SK-MEL-5 (cell line): ENCODE results near the gene RPS6KB1. TPM values are rescaled to one million over a fixed set of nuclear protein-coding genes. Genes with fewer than 3 reads are reported as not detected.
"Not testable (repeated sequence)": the region's sequence is repeated elsewhere in the genome, so short reads cannot be mapped to it uniquely, and the experiment has no call there.

Source experiments
- DNase-seq: peaks from one replicate; pipeline ENCODE4 v3.0.0-alpha.2; 2016; ENCODE audit warnings: low read depth, low spot score
- in situ Hi-C: cut with HindIII; loops from 2 replicates; pipeline ENCODE4 v1.10.0; 2016; ENCODE audit warnings: low sequenced_read_pairs, high pct_unique_total_duplicates, low pct_unique_long_range_greater_than_20kb
- polyA plus RNA-seq, 2 experiments: library from polyadenylated mRNA; depleted of rRNA; stranded (reverse); fragments of >200 nt; gene quantifications; 2 replicates each; pipeline ENCODE4 v1.2.3, GENCODE V29; 2015
- total RNA-seq: library from RNA; depleted of rRNA; stranded (reverse); fragments of >200 nt; shearing (Covaris generic); gene quantifications from 2 replicates; pipeline ENCODE4 v1.2.3, GENCODE V29; 2014; rRNA removed

RPS6KB1 gene
- 29.6 TPM in 2 replicates for total RNA-seq
- 19.6 and 27.1 TPM in 2 replicates for polyA plus RNA-seq (2015; cell fraction: cytosol; rRNA removed)
- 57.3 and 95.7 TPM in 2 replicates for polyA plus RNA-seq (2015; cell fraction: nucleus; rRNA removed)

DNA sequence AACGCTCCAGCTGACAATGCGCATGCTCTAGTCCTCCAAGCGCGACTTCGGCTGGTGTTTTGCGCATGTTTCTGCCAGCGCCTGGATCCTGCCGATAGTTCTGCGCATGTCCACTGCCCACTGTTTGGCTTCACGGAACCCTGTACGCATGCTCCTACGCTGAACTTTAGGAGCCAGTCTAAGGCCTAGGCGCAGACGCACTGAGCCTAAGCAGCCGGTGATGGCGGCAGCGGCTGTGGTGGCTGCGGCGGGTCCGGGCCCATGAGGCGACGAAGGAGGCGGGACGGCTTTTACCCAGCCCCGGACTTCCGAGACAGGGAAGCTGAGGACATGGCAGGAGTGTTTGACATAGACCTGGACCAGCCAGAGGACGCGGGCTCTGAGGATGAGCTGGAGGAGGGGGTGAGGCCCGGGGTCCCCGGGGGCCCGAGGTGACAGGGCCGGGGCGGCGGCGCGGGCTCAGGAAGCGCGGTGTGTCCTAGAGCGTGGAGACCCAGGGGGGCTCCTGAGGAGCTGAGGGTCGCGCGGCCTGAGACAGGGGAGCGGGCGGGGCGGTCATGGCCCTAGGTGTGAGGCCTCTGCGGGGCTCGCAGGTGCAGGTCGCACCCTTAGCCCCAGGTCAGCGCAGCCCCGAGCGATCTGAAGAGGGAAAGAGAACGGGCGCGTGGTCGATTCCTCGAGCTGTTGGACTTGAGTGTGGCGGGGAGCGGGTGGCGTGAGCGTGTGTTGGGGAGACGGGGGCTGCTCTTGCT is at the start of gene RPS6KB1, which contains the start of gene TUBD1:
TSS of gene RPS6KB1 (plus strand) at position 198 of the 752 bp plus-strand sequence. CDS start at position 262, 64 bp downstream.
TSS of gene TUBD1 (minus strand) at position 20 of the 752 bp plus-strand sequence. CDS start 1,941 bp downstream, outside the sequence.
- peak; percentile 100 for DNase-seq
- in situ Hi-C loops: no loop called here

GRCh38 chr17:59844884-59845594 is 47.9 kb upstream of the RPS6KB1 start:
- in situ Hi-C loops: no loop called here

DNA sequence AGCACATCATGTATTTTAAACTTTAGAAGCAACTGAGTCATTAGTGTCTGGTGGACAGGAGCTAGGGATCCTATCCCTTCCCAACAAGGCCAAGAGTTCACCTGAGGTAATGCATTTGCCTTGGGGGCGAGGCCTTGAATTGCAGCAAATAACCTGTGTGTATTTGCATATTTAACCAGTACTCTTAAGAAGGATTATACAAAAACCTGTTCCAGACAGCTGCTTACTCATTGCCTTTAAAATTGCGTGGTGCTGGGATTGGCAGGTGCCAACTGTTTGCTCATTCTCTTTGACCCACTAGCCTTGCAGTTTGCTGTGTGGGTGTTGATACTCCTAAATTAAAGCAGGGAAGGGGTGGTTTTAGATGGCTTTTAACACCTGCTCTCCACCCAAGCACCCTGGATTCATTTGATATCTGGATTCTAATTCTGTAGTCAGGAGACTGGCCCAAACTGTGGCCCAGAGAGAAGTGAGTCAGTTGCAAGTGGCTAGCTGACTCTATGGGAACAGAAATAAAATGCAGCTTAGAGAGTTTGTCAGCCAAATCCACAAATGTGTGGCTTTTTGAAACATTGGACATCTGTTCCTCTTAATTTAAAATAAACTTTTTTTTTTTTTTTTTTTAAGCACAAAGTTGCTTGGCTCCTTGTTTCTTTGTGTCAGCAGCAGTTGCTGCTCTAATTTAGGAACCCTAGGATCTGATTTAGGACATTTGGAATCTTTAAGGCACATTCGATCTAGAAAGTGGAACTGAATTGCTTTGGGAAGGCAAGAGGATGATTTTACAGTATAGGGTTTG is 47.1 kb upstream of the RPS6KB1 start:
- peak; percentile 62 for DNase-seq
- in situ Hi-C loops: no loop called here

More at GRCh38 chr17:59844884-59845594, 47.9 kb upstream of the RPS6KB1 start:
- peak; percentile 55 for DNase-seq

DNA sequence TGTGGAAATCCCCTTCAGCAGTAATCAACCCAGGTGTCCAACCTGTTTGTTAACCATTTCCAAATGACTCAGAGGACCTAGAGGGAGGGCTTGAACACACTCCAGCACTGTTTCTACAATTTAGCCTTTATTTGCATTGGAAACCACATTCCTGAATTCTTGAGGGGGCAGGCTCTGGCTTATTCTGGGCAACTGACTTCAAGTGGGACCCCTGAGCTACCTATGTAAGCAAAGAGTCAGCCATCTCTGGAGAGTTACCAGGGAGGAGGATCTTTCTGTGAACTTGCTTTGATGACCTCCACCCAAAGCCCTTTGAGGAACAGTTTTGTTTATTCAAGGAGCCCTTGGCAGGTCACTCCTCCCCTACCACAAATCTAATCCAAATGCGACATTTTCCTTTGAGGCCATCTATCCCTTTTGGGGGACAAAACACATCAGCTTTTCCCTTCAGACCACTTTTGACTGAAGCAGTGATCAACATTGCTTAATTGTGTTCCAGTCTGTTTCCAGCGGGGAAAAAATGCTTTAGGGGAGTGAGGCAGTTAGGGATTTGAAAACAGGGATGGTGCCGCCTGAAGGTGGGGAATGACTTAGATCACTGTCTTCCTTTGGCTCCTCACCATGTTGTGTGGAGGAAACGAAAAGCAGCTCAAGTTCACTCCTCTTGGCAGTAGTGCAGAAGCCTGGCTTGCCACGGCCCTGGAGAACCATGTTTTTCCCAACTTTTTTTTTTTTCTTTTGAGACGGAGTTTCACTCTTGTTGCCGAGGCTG is 46.3 kb upstream of the RPS6KB1 start:
- peak; percentile 48 for DNase-seq
- in situ Hi-C loops: no loop called here

- DNase-seq: no peak
- in situ Hi-C loops: no loop called here
Observed at GRCh38 chr17:59848385-59848668, 44.6 kb upstream of the RPS6KB1 start.

GRCh38 chr17:59848778-59849177 is 44.1 kb upstream of the RPS6KB1 start:
- in situ Hi-C loops: no loop called here
- no peak for DNase-seq

- DNase-seq, in situ Hi-C loops: not testable (repeated sequence)
Observed at GRCh38 chr17:59850311-59850710, 42.6 kb upstream of the RPS6KB1 start.

- no peak for DNase-seq
- in situ Hi-C loops: no loop called here
Observed at GRCh38 chr17:59851439-59852375, 41.2 kb upstream of the RPS6KB1 start.

GRCh38 chr17:59852847-59853167 is 40.1 kb upstream of the RPS6KB1 start:
- DNase-seq, in situ Hi-C loops: not testable (repeated sequence)

GRCh38 chr17:59853168-59853918 is 39.6 kb upstream of the RPS6KB1 start:
- DNase-seq: peak; percentile 44
- in situ Hi-C loops: no loop called here

- in situ Hi-C loops: not testable (repeated sequence)
Observed at GRCh38 chr17:59853919-59854729, 38.8 kb upstream of the RPS6KB1 start.

DNA sequence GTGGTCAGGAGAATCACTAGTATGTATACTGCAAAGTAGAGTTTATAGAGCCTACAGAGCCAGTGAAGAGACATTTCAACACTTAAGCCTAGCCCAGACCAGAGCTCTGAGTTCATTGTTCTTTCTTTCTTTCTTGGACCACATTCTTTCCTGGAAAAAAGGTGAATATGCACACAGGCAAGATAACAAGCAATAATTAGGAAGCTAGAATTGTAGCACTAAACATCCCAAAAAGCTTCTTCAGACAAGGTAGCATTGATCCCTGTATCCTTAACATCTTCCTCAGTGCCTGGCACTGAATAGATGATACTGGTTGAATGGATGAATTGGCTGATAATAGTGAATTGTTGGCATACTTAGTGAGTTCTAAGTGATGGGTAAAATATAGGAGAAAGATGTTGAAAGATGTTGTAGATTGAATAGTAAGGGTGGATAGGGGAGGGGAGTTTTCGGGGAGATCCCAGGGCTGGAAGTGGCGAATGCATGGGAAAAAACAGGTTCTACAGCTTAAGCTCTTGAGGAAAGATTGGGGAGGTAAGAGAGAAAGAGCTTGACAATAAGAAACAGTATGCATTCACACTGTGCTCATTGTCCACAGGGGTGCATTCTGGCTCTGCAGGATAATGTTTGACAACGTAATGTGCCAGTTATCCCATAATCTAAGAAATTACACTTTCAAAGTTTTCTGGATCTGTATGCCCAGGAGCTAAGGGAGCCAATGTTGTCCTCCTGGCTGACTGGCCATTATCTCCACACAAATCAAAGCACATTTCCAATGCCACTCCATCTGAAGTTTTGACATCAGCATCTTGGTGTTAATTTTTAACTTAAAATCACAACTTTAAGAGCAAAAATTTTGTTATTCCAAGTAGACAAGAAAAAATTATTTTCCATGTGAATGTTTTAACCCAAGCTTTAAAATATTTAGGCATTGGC is 35.8 kb upstream of the RPS6KB1 start:
- DNase-seq: no peak
- in situ Hi-C loops: no loop called here

More at GRCh38 chr17:59853919-59854729, 38.8 kb upstream of the RPS6KB1 start:
- DNase-seq: not testable (repeated sequence)

GRCh38 chr17:59858167-59858816 is 34.6 kb upstream of the RPS6KB1 start:
- no peak for DNase-seq
- in situ Hi-C loops: no loop called here

DNA sequence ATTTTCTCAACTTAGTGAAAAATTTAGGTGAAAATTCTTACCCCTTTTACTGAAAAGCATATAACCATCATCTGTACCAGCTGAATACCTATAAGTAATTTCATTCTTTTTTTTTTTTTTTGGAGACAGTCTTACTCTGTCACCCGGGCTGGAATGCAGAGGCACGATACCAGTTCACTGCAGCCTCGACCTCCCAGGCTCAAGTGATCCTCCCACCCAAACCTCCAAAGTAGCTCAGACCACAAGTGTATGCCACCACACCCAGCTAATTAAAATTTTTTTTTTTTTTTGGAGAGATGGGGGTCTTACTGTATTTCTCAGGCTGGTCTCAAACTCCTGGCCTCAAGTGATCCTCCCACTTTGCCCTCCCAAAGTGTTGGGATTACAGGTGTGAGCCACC is 34.0 kb upstream of the RPS6KB1 start:
- in situ Hi-C loops: no loop called here
- no peak for DNase-seq
